DND-41 (cell line): ENCODE results near the gene TMEM252.

ENCODE experiments used
- CTCF ChIP-seq: IDR thresholded peaks from 2 replicates; pipeline ENCODE4 v1.5.1; 2012; ENCODE audit warnings: borderline replicate concordance, low read length, moderate library complexity, mild to moderate bottlenecking; ENCODE audit not compliant: poor library complexity, severe bottlenecking; ENCODE audit errors: extremely low read depth
- EZH2 ChIP-seq: IDR thresholded peaks from 3 replicates; pipeline ENCODE4 v1.6.1; 2012; ENCODE audit warnings: borderline replicate concordance, low read depth, mild to moderate bottlenecking, moderate library complexity, low read length, inconsistent platforms; ENCODE audit not compliant: severe bottlenecking

- TF ChIP-seq CTCF (no peak), EZH2 (no peak)
Measured at GRCh38 chr9:68555437-68556150, 14.9 kb upstream of the TMEM252 start.
